OCI-LY3 (cell line): ENCODE measurements around the gene CDC42BPA.

Experiments
- H2AFZ ChIP-seq: fragments of 200-600, 300-600 bp; shearing (Covaris generic); 2 replicates; pipeline ENCODE4 v1.6.0; 2014; ENCODE audit warnings: antibody characterized with exemption, low read depth, low read length
- H3K27ac ChIP-seq: fragments of 200-600, 300-600 bp; sonication (generic); 2 replicates; pipeline ENCODE4 v1.5.1; 2014; ENCODE audit warnings: mild to moderate bottlenecking, low read length, moderate library complexity, mixed read lengths
- H3K27me3 ChIP-seq: fragments of 200-600, 300-600 bp; sonication (generic); 2 replicates; pipeline ENCODE4 v1.6.1; 2014; ENCODE audit warnings: low read depth, low read length, mixed read lengths
- H3K36me3 ChIP-seq: fragments of 200-600, 300-600 bp; sonication (generic); replicated peaks from 2 replicates; pipeline ENCODE3; 2014; ENCODE audit warnings: low read depth, low read length, mixed read lengths
- H3K4me1 ChIP-seq: fragments of 300-600, 200-600 bp; sonication (generic); 2 replicates; pipeline ENCODE4 v1.6.1; 2014; ENCODE audit warnings: low read length, mixed read lengths
- H3K4me2 ChIP-seq: fragments of 200-600, 300-600 bp; sonication (generic); 2 replicates; pipeline ENCODE4 v1.6.1; 2014; ENCODE audit warnings: low read length, mixed read lengths
- H3K4me3 ChIP-seq: fragments of 300-600, 200-600 bp; sonication (generic); 2 replicates; pipeline ENCODE4 v1.5.1; 2014; ENCODE audit warnings: antibody characterized with exemption, mild to moderate bottlenecking, low read length, moderate library complexity
- H3K79me2 ChIP-seq: fragments of 300-600, 200-600 bp; shearing (Covaris generic); 2 replicates; pipeline ENCODE4 v1.6.1; 2014; ENCODE audit warnings: mild to moderate bottlenecking, low read length, mixed read lengths
- H3K9ac ChIP-seq: fragments of 300-600, 200-600 bp; shearing (Covaris generic); 2 replicates; pipeline ENCODE4 v1.6.0; 2014; ENCODE audit warnings: mild to moderate bottlenecking, low read length, moderate library complexity
- H3K9me3 ChIP-seq: fragments of 200-600, 300-600 bp; shearing (Covaris generic); 2 replicates; pipeline ENCODE4 v1.6.1; 2014; ENCODE audit warnings: low read length, mixed read lengths; ENCODE audit not compliant: insufficient read depth
- H4K20me1 ChIP-seq: fragments of 200-600, 300-600 bp; sonication (generic); 2 replicates; pipeline ENCODE4 v1.6.1; 2016; ENCODE audit warnings: low read length, mixed read lengths; ENCODE audit not compliant: insufficient read depth
- CTCF ChIP-seq: fragments of 200-600, 300-600 bp; sonication (generic); IDR thresholded peaks from 2 replicates; pipeline ENCODE4 v1.5.1; 2014; ENCODE audit warnings: antibody characterized with exemption, low read length, low read depth
- EZH2phosphoT487 ChIP-seq: fragments of 200-600 bp; shearing (Covaris generic); IDR thresholded peaks from 2 replicates; pipeline ENCODE4 v1.6.1; 2018; ENCODE audit warnings: antibody characterized with exemption, mixed run types, low read depth

Gene CDC42BPA

GRCh38 chr1:227016990-227017389, 301.3 kb downstream of the CDC42BPA start:
- H3K9ac ChIP-seq, result no peak overlapping the region
- H3K27me3 ChIP-seq, result no peaks in the 10 kb centered on the region
- no peak overlapping the region for H3K4me2 ChIP-seq
- no peak overlapping the region for H3K4me3 ChIP-seq
- H3K36me3 ChIP-seq, result no peaks in the 10 kb centered on the region
- no peaks in the 10 kb centered on the region for H3K9me3 ChIP-seq
- no peaks in the 10 kb centered on the region for H4K20me1 ChIP-seq
- no peaks in the 10 kb centered on the region for H3K79me2 ChIP-seq
- no peak overlapping the region for H3K27ac ChIP-seq
- TF ChIP-seq EZH2phosphoT487, result no peak
- no peak for TF ChIP-seq CTCF
- H2AFZ ChIP-seq, result no peak overlapping the region
- H3K4me1 ChIP-seq, result no peaks in the 10 kb centered on the region

GRCh38 chr1:227010645-227011044, 307.6 kb downstream of the CDC42BPA start:
- no peak overlapping the region for H3K4me2 ChIP-seq
- H3K4me3 ChIP-seq, result no peak overlapping the region
- no peaks in the 10 kb centered on the region for H3K27me3 ChIP-seq
- H3K9me3 ChIP-seq, result no peaks in the 10 kb centered on the region
- no peaks in the 10 kb centered on the region for H3K4me1 ChIP-seq
- H3K9ac ChIP-seq, result no peak overlapping the region
- H4K20me1 ChIP-seq, result no peaks in the 10 kb centered on the region
- no peaks in the 10 kb centered on the region for H3K79me2 ChIP-seq
- H2AFZ ChIP-seq, result no peak overlapping the region
- H3K27ac ChIP-seq, result no peak overlapping the region
- TF ChIP-seq EZH2phosphoT487 (no peak), CTCF (no peak)
- H3K36me3 ChIP-seq, result no peaks in the 10 kb centered on the region

GRCh38 chr1:227009937-227010336, 308.4 kb downstream of the CDC42BPA start:
- H3K27ac ChIP-seq, result no peak overlapping the region
- no peak overlapping the region for H3K4me2 ChIP-seq
- H2AFZ ChIP-seq, result no peak overlapping the region
- H3K36me3 ChIP-seq, result no peaks in the 10 kb centered on the region
- no peaks in the 10 kb centered on the region for H3K79me2 ChIP-seq
- H3K9me3 ChIP-seq, result no peaks in the 10 kb centered on the region
- no peaks in the 10 kb centered on the region for H4K20me1 ChIP-seq
- H3K9ac ChIP-seq, result no peak overlapping the region
- H3K4me1 ChIP-seq, result no peaks in the 10 kb centered on the region
- TF ChIP-seq EZH2phosphoT487, result no peak
- no peak overlapping the region for H3K4me3 ChIP-seq
- no peaks in the 10 kb centered on the region for H3K27me3 ChIP-seq

GRCh38 chr1:227006226-227006796, 312.0 kb downstream of the CDC42BPA start:
- H3K4me3 ChIP-seq, result no peak overlapping the region
- H3K27me3 ChIP-seq, result no peaks in the 10 kb centered on the region
- H3K4me1 ChIP-seq, result no peaks in the 10 kb centered on the region
- no peak overlapping the region for H3K27ac ChIP-seq
- H3K9ac ChIP-seq, result no peak overlapping the region
- H4K20me1 ChIP-seq, result no peaks in the 10 kb centered on the region
- no peaks in the 10 kb centered on the region for H3K9me3 ChIP-seq
- H3K4me2 ChIP-seq, result no peak overlapping the region
- H3K36me3 ChIP-seq, result no peaks in the 10 kb centered on the region
- TF ChIP-seq CTCF (no peak), EZH2phosphoT487 (no peak)
- H2AFZ ChIP-seq, result no peak overlapping the region
- no peaks in the 10 kb centered on the region for H3K79me2 ChIP-seq
